Endometrial microvascular endothelial cells (primary cell): ENCODE results near the gene NUDT11. TPM values are rescaled to one million over a fixed set of nuclear protein-coding genes. Genes with fewer than 3 reads are reported as not detected.
"Not testable (repeated sequence)": the region's sequence is repeated elsewhere in the genome, so short reads cannot be mapped to it uniquely, and the experiment has no call there.

Experiments used
- in situ Hi-C: cut with HindIII; loops from 2 replicates; pipeline ENCODE4 v1.10.0; 2017; ENCODE audit warnings: low sequenced_read_pairs, low pct_unique_long_range_greater_than_20kb; ENCODE audit errors: inconsistent ontology term
- total RNA-seq: library from RNA; depleted of rRNA; stranded (reverse); fragments of >200 nt; gene quantifications from one replicate; pipeline ENCODE4 v1.2.3, GENCODE V29; 2015; ENCODE audit errors: inconsistent ontology term

Gene NUDT11
- 4.1 TPM for total RNA-seq

- in situ Hi-C loops = no loop called here
Measured at GRCh38 chrX:51496501-51497291, at the start of gene NUDT11. Gene NUDT11 (minus strand): TSS chrX:51496592. CDS start chrX:51496444, 148 bp downstream.

GRCh38 chrX:51520393-51520792 lies 24.0 kb upstream of the NUDT11 start:
- in situ Hi-C loops = no loop called here

GRCh38 chrX:51519131-51519530 lies 22.7 kb upstream of the NUDT11 start:
- in situ Hi-C loops = not testable (repeated sequence)

GRCh38 chrX:51507551-51507950 lies 11.2 kb upstream of the NUDT11 start:
- in situ Hi-C loops = no loop called here

GRCh38 chrX:51495701-51496488 lies 497 bp downstream of the NUDT11 start:
- in situ Hi-C loops = not testable (repeated sequence)

GRCh38 chrX:51494409-51494808 lies 2.0 kb downstream of the NUDT11 start:
- in situ Hi-C loops = no loop called here

- in situ Hi-C loops = no loop called here
Measured at GRCh38 chrX:51487960-51488267, 8.5 kb downstream of the NUDT11 start.

DNA sequence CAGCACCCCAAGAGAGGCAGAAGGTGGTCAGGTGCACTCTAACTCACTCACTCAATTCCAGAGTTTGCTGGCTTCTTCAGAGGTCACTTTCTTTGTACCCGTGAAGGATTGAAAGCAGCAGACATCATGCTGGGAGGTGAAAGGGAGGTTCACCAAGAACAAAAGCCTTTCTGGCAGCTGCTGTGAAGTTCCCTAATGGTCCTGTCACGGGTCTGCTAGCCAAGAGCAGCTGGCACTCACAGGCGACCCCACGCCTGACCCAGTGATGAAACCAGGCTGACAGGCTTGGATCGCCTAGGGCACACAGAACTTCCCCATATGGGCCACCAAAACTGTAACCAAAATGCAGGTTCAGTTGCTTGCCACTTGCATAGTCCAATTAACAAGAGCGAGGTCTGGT lies 11.8 kb downstream of the NUDT11 start:
- in situ Hi-C loops = no loop called here

DNA sequence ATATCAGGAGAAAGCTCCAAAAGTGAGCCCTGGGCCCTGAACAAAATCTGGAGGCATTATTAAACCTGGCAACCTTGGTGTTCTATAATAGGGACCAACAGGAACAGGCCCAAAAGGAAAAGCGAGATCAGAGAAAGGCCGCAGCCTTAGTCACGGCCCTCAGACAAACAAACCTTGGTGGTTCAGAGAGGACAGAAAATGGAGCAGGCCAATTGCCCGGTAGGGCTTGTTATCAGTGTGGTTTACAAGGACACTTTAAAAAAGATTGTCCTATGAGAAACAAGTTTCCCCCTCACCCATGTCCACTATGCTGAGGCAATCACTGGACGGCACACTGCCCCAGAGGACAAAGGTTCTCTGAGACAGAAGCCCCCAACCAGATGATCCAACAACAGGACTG lies 14.0 kb downstream of the NUDT11 start:
- in situ Hi-C loops = not testable (repeated sequence)

DNA sequence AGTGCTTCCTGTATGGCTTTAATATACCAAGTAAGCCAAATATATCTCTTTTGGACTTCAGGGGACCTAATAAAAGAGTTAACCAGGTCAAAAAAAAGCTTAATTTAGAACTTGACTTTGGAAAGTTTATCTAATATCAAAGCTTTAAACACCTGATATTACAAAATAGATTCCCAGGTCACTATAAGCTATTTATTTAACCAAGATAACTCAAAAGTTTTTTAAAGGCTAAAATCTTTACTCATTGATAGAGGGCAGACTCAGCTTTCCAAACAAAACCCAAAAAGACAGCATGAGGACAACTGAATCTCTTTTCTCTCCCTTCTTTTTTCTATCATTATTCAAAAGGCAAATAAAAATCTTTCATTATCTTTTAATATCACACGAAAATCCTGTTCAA lies 19.5 kb downstream of the NUDT11 start:
- in situ Hi-C loops = no loop called here

GRCh38 chrX:51463322-51463721 lies 33.1 kb downstream of the NUDT11 start:
- in situ Hi-C loops = no loop called here

GRCh38 chrX:51461053-51462044 lies 35.0 kb downstream of the NUDT11 start:
- in situ Hi-C loops = no loop called here

DNA sequence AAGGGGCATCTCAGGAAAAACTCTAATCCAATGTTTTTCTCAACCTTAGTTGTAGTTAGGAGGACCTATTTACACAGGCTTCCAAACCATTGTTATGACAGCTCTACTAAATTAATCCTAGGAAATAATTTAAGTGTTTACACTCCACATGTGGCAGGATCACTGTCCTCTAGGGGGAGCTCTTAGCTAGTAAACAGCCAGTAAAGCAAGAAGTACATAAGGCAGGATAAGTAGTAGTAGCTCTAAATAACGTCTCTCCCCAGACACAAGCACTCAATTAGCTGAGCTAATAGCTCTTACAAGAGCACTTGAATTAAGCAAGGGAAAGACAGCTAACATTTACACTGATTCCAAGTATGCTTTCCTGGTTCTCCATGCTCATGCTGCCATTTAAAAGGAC lies 37.3 kb downstream of the NUDT11 start:
- in situ Hi-C loops = no loop called here

DNA sequence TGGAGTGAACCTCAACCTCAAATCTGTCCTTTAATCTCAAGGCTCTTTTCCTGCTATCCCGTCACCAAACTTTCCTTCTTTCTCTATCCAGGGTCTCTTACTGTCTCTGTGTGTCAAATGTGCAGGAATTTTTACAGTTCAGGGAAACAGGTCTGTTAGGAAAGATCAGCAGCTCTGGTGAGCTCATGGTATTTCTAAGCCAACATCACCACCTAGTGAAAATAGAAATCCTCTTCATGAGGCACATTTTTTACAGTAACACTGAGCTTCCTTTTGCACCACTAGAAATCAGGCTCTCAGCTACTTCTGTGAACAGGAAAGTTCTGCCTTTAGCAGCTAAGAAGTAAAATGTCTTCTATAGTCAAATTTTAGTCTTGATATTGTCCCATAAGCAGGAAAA lies 39.6 kb downstream of the NUDT11 start:
- in situ Hi-C loops = no loop called here

DNA sequence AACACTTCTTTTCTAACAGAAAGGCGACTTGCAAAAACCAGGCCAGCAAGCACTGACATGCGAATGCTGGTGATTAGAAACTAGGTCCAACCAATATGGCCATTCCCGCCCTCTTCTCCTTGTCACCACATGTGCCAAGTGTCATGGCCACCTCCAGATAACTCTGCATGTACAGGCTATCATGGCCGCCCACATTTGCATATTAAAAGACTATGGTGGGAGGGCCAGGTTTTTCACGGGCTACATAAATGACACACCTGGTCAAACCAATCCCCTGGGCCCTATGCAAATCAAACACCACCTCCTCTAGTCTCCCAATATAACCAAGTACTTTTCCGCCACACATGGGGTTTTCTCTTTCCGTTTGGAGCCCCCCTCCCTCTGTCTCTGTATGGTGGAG lies 40.1 kb downstream of the NUDT11 start:
- in situ Hi-C loops = no loop called here

DNA sequence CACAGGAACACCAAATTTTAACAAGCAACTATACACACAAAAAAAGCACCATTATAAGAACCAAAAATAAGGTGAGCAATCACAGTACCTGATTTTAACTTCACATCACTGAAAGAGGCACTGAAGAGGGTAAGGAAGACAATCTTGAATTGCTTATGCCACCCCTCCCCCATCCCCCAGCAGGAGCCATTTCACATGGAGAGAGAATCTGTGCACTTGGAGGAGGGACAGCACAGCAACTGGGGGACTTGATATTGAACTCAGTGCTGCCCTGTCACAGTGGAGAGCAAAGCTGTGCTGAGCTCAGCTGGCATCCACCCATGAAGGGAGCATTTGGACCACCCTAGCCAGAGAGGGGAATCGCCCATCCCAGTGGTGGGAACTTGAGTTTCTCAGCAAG lies 56.0 kb downstream of the NUDT11 start:
- in situ Hi-C loops = no loop called here
